ENCODE measurements around the gene TGFBR3L. TPM values are rescaled to one million over a fixed set of nuclear protein-coding genes. Genes with fewer than 3 reads are reported as not detected.

The TGFBR3L gene
- total RNA-seq, 5 donors from 2014 or later (not counting 1 experiment from before 2014, with no cell fraction given) = 0.76 to 4.5 (median 1.3) TPM

- Histone ChIP-seq H3K9me3 (no peaks in the 10 kb centered on the region), H3K27ac (ENCODE audit: low read length) (no peak overlapping the region), H3K4me1 (ENCODE audit: control insufficient read depth in 1 of 2, extremely low read depth in 1 of 2, insufficient read depth in 2 of 2, low read length in 2 of 2) (no peaks in the 10 kb centered on the region), H3K36me3 (ENCODE audit: control insufficient read depth in 2 of 2, extremely low read depth in 1 of 2, insufficient read depth in 1 of 2, low read length in 1 of 2) (peaks cover 23 to 49% of the 10 kb centered on the region in 2 donors), H3K27me3 (replicated peaks in 1 of 2; ENCODE audit: control insufficient read depth in 2 of 2, extremely low read depth in 1 of 2, insufficient read depth in 2 of 2, low read length in 1 of 2) (no peaks in the 10 kb centered on the region), H3K4me3 (ENCODE audit: control insufficient read depth in 1 of 2, extremely low read depth in 1 of 2, low read length in 1 of 2) (no peak overlapping the region)
- CTCF ChIA-PET = interaction anchor here in 1 of 2 donors (0.6 kb wide), 1 partner anchor 139 kb away, joined by 4 read pairs; no protein-coding TSS in a partner anchor
- H3K36me3 Mint-ChIP-seq = peaks cover 33% of the 10 kb centered on the region
- no peaks in the 10 kb centered on the region for H3K4me1 Mint-ChIP-seq
- no peak overlapping the region for H3K4me3 Mint-ChIP-seq
- DNase-seq (no peak), ATAC-seq (replicated peaks in 1 of 4) (no peak)
- POLR2A ChIA-PET = no interaction called here
- H3K27me3 Mint-ChIP-seq = no peaks in the 10 kb centered on the region
- H3K9me3 Mint-ChIP-seq = no peaks in the 10 kb centered on the region
- 98% methylated on average over 16 of the region's 22 CpGs for WGBS (ENCODE audit: insufficient coverage)
- no peak overlapping the region for H3K27ac Mint-ChIP-seq
These were observed 48.1 kb downstream of the TGFBR3L start for GRCh38 chr19:7962644-7963268.

- H3K4me3 Mint-ChIP-seq = no peak overlapping the region
- POLR2A ChIA-PET = no interaction called here
- Histone ChIP-seq H3K9me3 (no peaks in the 10 kb centered on the region), H3K4me3 (ENCODE audit: control insufficient read depth in 1 of 2, extremely low read depth in 1 of 2, low read length in 1 of 2) (no peak overlapping the region), H3K27ac (ENCODE audit: low read length) (no peak overlapping the region), H3K27me3 (replicated peaks in 1 of 2; ENCODE audit: control insufficient read depth in 2 of 2, extremely low read depth in 1 of 2, insufficient read depth in 2 of 2, low read length in 1 of 2) (no peaks in the 10 kb centered on the region), H3K36me3 (ENCODE audit: control insufficient read depth in 2 of 2, extremely low read depth in 1 of 2, insufficient read depth in 1 of 2, low read length in 1 of 2) (peaks cover 27 to 54% of the 10 kb centered on the region in 2 donors), H3K4me1 (ENCODE audit: control insufficient read depth in 1 of 2, extremely low read depth in 1 of 2, insufficient read depth in 2 of 2, low read length in 2 of 2) (no peaks in the 10 kb centered on the region)
- no peak for ATAC-seq (replicated peaks in 1 of 4)
- WGBS (ENCODE audit: insufficient coverage) = 96% methylated on average over 21 of the region's 25 CpGs
- H3K27ac Mint-ChIP-seq = no peak overlapping the region
- H3K27me3 Mint-ChIP-seq = no peaks in the 10 kb centered on the region
- CTCF ChIA-PET = no interaction called here
- peaks cover 33% of the 10 kb centered on the region for H3K36me3 Mint-ChIP-seq
- no peaks in the 10 kb centered on the region for H3K4me1 Mint-ChIP-seq
- no peak for DNase-seq
- H3K9me3 Mint-ChIP-seq = no peaks in the 10 kb centered on the region
These were observed 48.9 kb downstream of the TGFBR3L start for GRCh38 chr19:7963566-7963965.

GRCh38 chr19:7965259-7965841 is 50.7 kb downstream of the TGFBR3L start:
- POLR2A ChIA-PET = no interaction called here
- no peak overlapping the region for H3K27ac Mint-ChIP-seq
- no peak overlapping the region for H3K4me3 Mint-ChIP-seq
- Histone ChIP-seq H3K4me3 (ENCODE audit: control insufficient read depth in 1 of 2, extremely low read depth in 1 of 2, low read length in 1 of 2) (no peak overlapping the region), H3K4me1 (ENCODE audit: control insufficient read depth in 1 of 2, extremely low read depth in 1 of 2, insufficient read depth in 2 of 2, low read length in 2 of 2) (no peaks in the 10 kb centered on the region), H3K9me3 (no peaks in the 10 kb centered on the region), H3K27me3 (replicated peaks in 1 of 2; ENCODE audit: control insufficient read depth in 2 of 2, extremely low read depth in 1 of 2, insufficient read depth in 2 of 2, low read length in 1 of 2) (no peaks in the 10 kb centered on the region), H3K27ac (ENCODE audit: low read length) (no peak overlapping the region), H3K36me3 (ENCODE audit: control insufficient read depth in 2 of 2, extremely low read depth in 1 of 2, insufficient read depth in 1 of 2, low read length in 1 of 2) (peaks cover 33 to 60% of the 10 kb centered on the region in 2 donors)
- CTCF ChIA-PET = no interaction called here
- H3K36me3 Mint-ChIP-seq = peaks cover 33% of the 10 kb centered on the region
- H3K4me1 Mint-ChIP-seq = no peaks in the 10 kb centered on the region
- DNase-seq (no peak), ATAC-seq (replicated peaks in 1 of 4) (no peak)
- H3K27me3 Mint-ChIP-seq = no peaks in the 10 kb centered on the region
- 95% methylated on average over 4 of the region's 12 CpGs for WGBS (ENCODE audit: insufficient coverage)
- no peaks in the 10 kb centered on the region for H3K9me3 Mint-ChIP-seq

GRCh38 chr19:7965921-7966665 is 51.5 kb downstream of the TGFBR3L start:
- H3K9me3 Mint-ChIP-seq = no peaks in the 10 kb centered on the region
- POLR2A ChIA-PET = no interaction called here
- H3K36me3 ChIP-seq (ENCODE audit: control insufficient read depth in 2 of 2, extremely low read depth in 1 of 2, insufficient read depth in 1 of 2, low read length in 1 of 2) = peaks cover 33 to 60% of the 10 kb centered on the region in 2 donors
- H3K36me3 Mint-ChIP-seq = peaks cover 33% of the 10 kb centered on the region
- no peaks in the 10 kb centered on the region for H3K27me3 Mint-ChIP-seq
- CTCF ChIA-PET = no interaction called here
- no peak overlapping the region for H3K4me3 Mint-ChIP-seq
- H3K4me1 ChIP-seq (ENCODE audit: control insufficient read depth in 1 of 2, extremely low read depth in 1 of 2, insufficient read depth in 2 of 2, low read length in 2 of 2) = no peaks in the 10 kb centered on the region
- H3K4me1 Mint-ChIP-seq = no peaks in the 10 kb centered on the region
- H3K27ac Mint-ChIP-seq = no peak overlapping the region
- WGBS (ENCODE audit: insufficient coverage) = 93% methylated on average over 3 of the region's 12 CpGs
- H3K27me3 ChIP-seq (replicated peaks in 1 of 2; ENCODE audit: control insufficient read depth in 2 of 2, extremely low read depth in 1 of 2, insufficient read depth in 2 of 2, low read length in 1 of 2) = no peaks in the 10 kb centered on the region
- H3K9me3 ChIP-seq = no peaks in the 10 kb centered on the region
- ATAC-seq (replicated peaks in 1 of 4) (no peak), DNase-seq (no peak)
- H3K4me3 ChIP-seq (ENCODE audit: control insufficient read depth in 1 of 2, extremely low read depth in 1 of 2, low read length in 1 of 2) = no peak overlapping the region
- no peak overlapping the region for H3K27ac ChIP-seq (ENCODE audit: low read length)

- Histone ChIP-seq H3K4me1 (ENCODE audit: control insufficient read depth in 1 of 2, extremely low read depth in 1 of 2, insufficient read depth in 2 of 2, low read length in 2 of 2) (no peaks in the 10 kb centered on the region), H3K4me3 (ENCODE audit: control insufficient read depth in 1 of 2, extremely low read depth in 1 of 2, low read length in 1 of 2) (no peak overlapping the region), H3K36me3 (ENCODE audit: control insufficient read depth in 2 of 2, extremely low read depth in 1 of 2, insufficient read depth in 1 of 2, low read length in 1 of 2) (peaks cover 34 to 62% of the 10 kb centered on the region in 2 donors), H3K27ac (ENCODE audit: low read length) (no peak overlapping the region), H3K9me3 (no peaks in the 10 kb centered on the region), H3K27me3 (replicated peaks in 1 of 2; ENCODE audit: control insufficient read depth in 2 of 2, extremely low read depth in 1 of 2, insufficient read depth in 2 of 2, low read length in 1 of 2) (no peaks in the 10 kb centered on the region)
- CTCF ChIA-PET = no interaction called here
- WGBS (ENCODE audit: insufficient coverage) = 89% methylated on average over 10 of the region's 15 CpGs
- Mint-ChIP-seq H3K4me1 (no peaks in the 10 kb centered on the region), H3K9me3 (no peaks in the 10 kb centered on the region), H3K36me3 (peaks cover 25% of the 10 kb centered on the region), H3K4me3 (no peak overlapping the region), H3K27ac (no peak overlapping the region), H3K27me3 (no peaks in the 10 kb centered on the region)
- POLR2A ChIA-PET = interaction anchor here in 1 of 2 donors (0.6 kb wide), 1 partner anchor 24 kb away, joined by 3 read pairs; no protein-coding TSS in a partner anchor
- DNase-seq (no peak), ATAC-seq (replicated peaks in 1 of 4) (no peak)
These were observed 53.6 kb downstream of the TGFBR3L start for GRCh38 chr19:7968008-7968795.
